ENCODE measurements around the gene NFE2L2.

GRCh38 chr2:177221970-177222369, 42.6 kb downstream of the NFE2L2 start:
- TF ChIP-seq CTCF (optimal IDR thresholded peaks at IDR 0.05 in 1 of 3, IDR thresholded peaks at IDR 0.05 in 1 of 3, conservative IDR thresholded peaks at IDR 0.05 in 1 of 3; ENCODE audit: extremely low read depth in 1 of 3, insufficient read depth in 2 of 3, low read length in 3 of 3) (no peak), EZH2 (IDR thresholded peaks at IDR 0.05; ENCODE audit: low read length) (no peak)
